Activated T-cell treated with anti-CD3 and anti-CD28 coated beads, Interleukin-2, amount 50 U/mL, for 72 hours (primary cell): Measurements from ENCODE around the gene BRK1. TPM values are rescaled to one million over a fixed set of nuclear protein-coding genes. Genes with fewer than 3 reads are reported as not detected.
"Not testable (repeated sequence)": the region's sequence is repeated elsewhere in the genome, so short reads cannot be mapped to it uniquely, and the experiment has no call there.

Experiments
- ATAC-seq, 2 donors: fragments of 150-1000 bp; cut with Tn5 transposase; replicated peaks in 1 of 2; 2 replicates each; pipeline ENCODE4 v1.10.0; 2021; ENCODE audit warnings: moderate library complexity in 2 of 2, mild to moderate bottlenecking in 1 of 2
- DNase-seq, 2 donors: peaks; one replicate each; pipeline ENCODE4 v3.0.0; 2021 to 2022; ENCODE audit warnings: mixed read lengths in 1 of 2
- H3K27ac Mint-ChIP-seq: one replicate; pipeline ENCODE4 v1.8.0; 2022; ENCODE audit warnings: mild to moderate bottlenecking, moderate library complexity, mixed read lengths
- H3K27me3 Mint-ChIP-seq: one replicate; pipeline ENCODE4 v1.8.0; 2022; ENCODE audit warnings: low read depth, mixed read lengths
- H3K36me3 Mint-ChIP-seq, 2 donors: one replicate each; pipeline ENCODE4 v1.8.0; 2022; ENCODE audit warnings: mixed read lengths in 2 of 2, mild to moderate bottlenecking in 1 of 2; ENCODE audit not compliant: insufficient read depth in 2 of 2
- H3K4me1 Mint-ChIP-seq: one replicate; pipeline ENCODE4 v1.8.0; 2022; ENCODE audit warnings: low read depth, mixed read lengths
- H3K4me3 Mint-ChIP-seq, 2 donors: one replicate each; pipeline ENCODE4 v1.8.0; 2022; ENCODE audit warnings: mild to moderate bottlenecking in 2 of 2, mixed read lengths in 2 of 2, moderate library complexity in 2 of 2
- H3K9me3 Mint-ChIP-seq, 2 donors: one replicate each; pipeline ENCODE4 v1.8.0; 2022; ENCODE audit warnings: mixed read lengths in 2 of 2
- total RNA-seq, 2 donors: library from RNA; stranded (reverse); gene quantifications; one replicate each; pipeline ENCODE4 v1.2.3, GENCODE V29; 2022

BRK1 gene
- total RNA-seq, result 10 to 100 TPM; 89.0 to 89.3 TPM

DNA sequence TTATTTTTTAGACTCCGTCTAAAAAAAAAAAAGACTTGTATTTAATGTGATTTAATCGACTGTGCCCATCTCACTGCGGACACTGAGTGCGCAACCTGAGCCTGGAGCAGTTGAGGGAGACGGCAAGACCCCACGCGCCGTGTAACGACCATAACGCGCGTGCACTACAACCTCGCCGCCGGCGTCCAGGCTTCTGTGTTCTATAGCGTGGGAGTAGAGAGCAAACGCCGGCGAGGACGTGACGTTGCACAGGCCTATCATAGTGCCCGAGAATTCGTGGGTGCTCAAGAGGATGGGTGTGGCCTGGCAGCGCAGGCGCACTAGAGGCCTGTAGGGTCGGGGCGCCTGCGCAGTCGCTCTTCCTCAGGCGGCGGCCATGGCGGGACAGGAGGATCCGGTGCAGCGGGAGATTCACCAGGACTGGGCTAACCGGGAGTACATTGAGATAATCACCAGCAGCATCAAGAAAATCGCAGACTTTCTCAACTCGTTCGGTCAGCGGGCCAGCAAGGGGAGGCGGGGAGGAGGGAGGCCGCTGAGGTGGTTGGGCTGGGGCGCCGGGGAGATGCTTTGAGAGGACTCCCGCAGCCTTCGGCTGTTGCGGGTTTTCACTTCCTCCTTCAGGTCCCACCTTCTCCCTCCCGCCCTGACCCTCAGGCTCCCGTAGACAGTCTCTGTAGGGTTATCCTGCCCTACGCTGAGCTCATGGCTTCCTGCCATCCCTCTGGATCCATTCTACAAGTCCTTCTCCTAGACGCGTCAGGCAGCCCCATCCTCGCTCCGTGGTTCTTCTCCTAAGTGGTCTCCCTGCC is at the start of gene BRK1:
TSS of gene BRK1 (plus strand) at position 350 of the 812 bp plus-strand sequence. CDS start at position 377, 27 bp downstream.
- H3K9me3 Mint-ChIP-seq, result no peaks in the 10 kb centered on the region
- H3K4me1 Mint-ChIP-seq, result peaks cover 36% of the 10 kb centered on the region
- DNase-seq, result peak; percentile 92 to 95
- H3K27me3 Mint-ChIP-seq, result no peaks in the 10 kb centered on the region
- H3K4me3 Mint-ChIP-seq, result peak within 1 kb of the TSS; percentile 89 to 95
- peak within 1 kb of the TSS; percentile 96 for H3K27ac Mint-ChIP-seq
- peak; percentile 98 to 99 for ATAC-seq
- H3K36me3 Mint-ChIP-seq, result peaks cover 3 to 7% of the 10 kb centered on the region in 2 donors

DNA sequence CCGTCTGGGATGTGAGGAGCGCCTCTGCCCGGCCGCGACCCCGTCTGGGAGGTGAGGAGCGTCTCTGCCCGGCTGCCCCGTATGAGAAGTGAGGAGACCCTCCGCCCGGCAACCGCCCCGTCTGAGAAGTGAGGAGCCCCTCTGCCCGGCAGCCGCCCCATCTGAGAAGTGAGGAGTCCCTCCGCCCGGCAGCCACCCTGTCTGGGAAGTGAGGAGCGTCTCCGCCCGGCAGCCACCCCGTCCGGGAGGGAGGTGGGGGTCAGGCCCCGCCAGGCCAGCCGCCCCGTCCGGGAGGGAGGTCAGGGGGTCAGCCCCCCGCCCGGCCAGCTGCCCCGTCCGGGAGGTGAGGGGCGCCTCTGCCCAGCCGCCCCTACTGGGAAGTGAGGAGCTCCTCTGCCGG is 45.4 kb upstream of the BRK1 start:
- not testable (repeated sequence) for H3K9me3 Mint-ChIP-seq, H3K4me3 Mint-ChIP-seq, H3K4me1 Mint-ChIP-seq, H3K27me3 Mint-ChIP-seq, H3K27ac Mint-ChIP-seq, DNase-seq, ATAC-seq
- peaks cover 18 to 41% of the 10 kb centered on the region in 2 donors for H3K36me3 Mint-ChIP-seq

- Mint-ChIP-seq H3K27ac (no peak overlapping the region), H3K4me3 (no peak overlapping the region), H3K9me3 (no peaks in the 10 kb centered on the region), H3K36me3 (peaks cover 1 to 16% of the 10 kb centered on the region in 2 donors), H3K27me3 (no peaks in the 10 kb centered on the region), H3K4me1 (no peaks in the 10 kb centered on the region)
- ATAC-seq (no peak), DNase-seq (no peak)
Measured at GRCh38 chr3:10074666-10075065, 40.8 kb upstream of the BRK1 start.

DNA sequence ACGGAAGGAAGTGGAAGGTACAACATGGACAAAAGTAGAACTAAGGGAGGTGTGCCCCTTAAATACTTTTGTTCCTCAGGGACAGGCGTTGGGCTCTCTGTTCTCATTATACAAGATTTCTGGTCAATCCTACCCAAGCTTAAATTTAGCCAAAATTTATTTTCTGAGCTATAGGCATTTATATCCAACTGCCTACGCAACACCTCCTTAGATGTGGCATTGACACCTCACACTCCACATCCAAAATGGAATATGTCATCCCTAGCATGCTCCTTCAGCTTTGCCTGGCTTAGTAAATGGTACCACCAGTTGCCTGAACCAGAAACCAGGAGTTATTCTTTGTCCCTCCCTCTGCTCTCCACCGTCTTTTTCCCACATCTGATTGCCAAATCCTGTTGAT is 33.6 kb upstream of the BRK1 start:
- ATAC-seq, result no peak
- no peak for DNase-seq
- Mint-ChIP-seq H3K27ac (no peak overlapping the region), H3K4me3 (no peak overlapping the region), H3K4me1 (no peaks in the 10 kb centered on the region), H3K27me3 (no peaks in the 10 kb centered on the region), H3K36me3 (peaks cover 8 to 36% of the 10 kb centered on the region in 2 donors), H3K9me3 (no peaks in the 10 kb centered on the region)

- Mint-ChIP-seq H3K27me3 (no peaks in the 10 kb centered on the region), H3K9me3 (no peaks in the 10 kb centered on the region), H3K4me1 (no peaks in the 10 kb centered on the region), H3K36me3 (peaks cover 14 to 51% of the 10 kb centered on the region in 2 donors), H3K4me3 (no peak overlapping the region), H3K27ac (no peak overlapping the region)
- no peak for DNase-seq
- no peak for ATAC-seq
Measured at GRCh38 chr3:10085738-10086137, 29.7 kb upstream of the BRK1 start.

GRCh38 chr3:10088256-10088655 is 27.2 kb upstream of the BRK1 start:
- H3K27ac Mint-ChIP-seq, result no peak overlapping the region
- peaks cover 12 to 45% of the 10 kb centered on the region in 2 donors for H3K36me3 Mint-ChIP-seq
- no peaks in the 10 kb centered on the region for H3K27me3 Mint-ChIP-seq
- no peaks in the 10 kb centered on the region for H3K4me1 Mint-ChIP-seq
- no peaks in the 10 kb centered on the region for H3K9me3 Mint-ChIP-seq
- H3K4me3 Mint-ChIP-seq, result no peak overlapping the region
- ATAC-seq, result no peak
- no peak for DNase-seq

DNA sequence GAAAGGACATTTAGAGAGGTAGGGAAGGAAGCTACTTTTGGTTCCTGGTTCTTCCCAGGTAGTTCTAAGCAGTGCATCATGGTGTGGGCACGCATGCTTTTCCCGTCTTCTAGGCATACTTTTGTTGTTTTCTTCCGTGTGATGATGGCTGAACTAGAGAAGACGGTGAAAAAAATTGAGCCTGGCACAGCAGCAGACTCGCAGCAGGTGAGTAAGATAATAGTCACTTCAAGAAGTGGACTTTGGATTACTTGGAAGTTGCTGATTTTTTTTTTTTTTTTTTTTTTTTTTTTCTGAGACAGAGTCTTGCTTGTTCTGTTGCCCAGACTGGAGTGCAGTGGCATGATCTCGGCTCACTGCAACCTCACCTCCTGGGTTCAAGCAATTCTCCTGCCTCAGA is 25.3 kb upstream of the BRK1 start:
- Mint-ChIP-seq H3K27me3 (no peaks in the 10 kb centered on the region), H3K9me3 (no peaks in the 10 kb centered on the region), H3K4me3 (no peak overlapping the region), H3K4me1 (no peaks in the 10 kb centered on the region), H3K27ac (no peak overlapping the region), H3K36me3 (peaks cover 11 to 43% of the 10 kb centered on the region in 2 donors)
- ATAC-seq (no peak), DNase-seq (no peak)

DNA sequence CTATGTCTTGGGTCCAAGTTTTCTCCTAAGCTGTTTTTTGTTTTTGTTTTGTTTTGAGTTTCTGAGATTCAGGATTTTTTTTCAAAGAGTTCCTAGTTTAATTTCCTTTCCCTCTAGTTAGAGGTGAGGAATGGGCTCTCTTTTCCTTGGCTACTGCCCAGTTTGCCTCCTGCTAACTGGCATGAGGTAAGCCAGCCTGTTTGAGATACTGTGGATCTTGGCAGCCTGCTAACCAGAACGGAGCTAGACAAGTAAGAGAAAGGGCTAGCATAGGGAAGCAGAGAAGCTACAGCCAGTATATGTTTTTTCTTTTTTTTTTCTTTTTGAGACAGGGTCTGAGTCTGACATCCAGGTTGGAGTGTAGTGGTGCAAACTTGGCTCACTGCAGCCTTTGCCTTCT is 24.7 kb upstream of the BRK1 start:
- not testable (repeated sequence) for H3K4me3 Mint-ChIP-seq, ATAC-seq, H3K4me1 Mint-ChIP-seq, H3K27me3 Mint-ChIP-seq, H3K27ac Mint-ChIP-seq, H3K9me3 Mint-ChIP-seq, DNase-seq
- peaks cover 11 to 43% of the 10 kb centered on the region in 2 donors for H3K36me3 Mint-ChIP-seq

- not testable (repeated sequence) for H3K9me3 Mint-ChIP-seq, H3K4me1 Mint-ChIP-seq, H3K27ac Mint-ChIP-seq, ATAC-seq, H3K4me3 Mint-ChIP-seq, H3K27me3 Mint-ChIP-seq, DNase-seq
- H3K36me3 Mint-ChIP-seq, result peaks cover 11 to 42% of the 10 kb centered on the region in 2 donors
Measured at GRCh38 chr3:10091387-10091786, 24.1 kb upstream of the BRK1 start.

- no peaks in the 10 kb centered on the region for H3K4me1 Mint-ChIP-seq
- no peaks in the 10 kb centered on the region for H3K9me3 Mint-ChIP-seq
- no peak for ATAC-seq
- H3K27me3 Mint-ChIP-seq, result no peaks in the 10 kb centered on the region
- no peak for DNase-seq
- H3K36me3 Mint-ChIP-seq, result peaks cover 9 to 40% of the 10 kb centered on the region in 2 donors
- H3K4me3 Mint-ChIP-seq, result no peak overlapping the region
- no peak overlapping the region for H3K27ac Mint-ChIP-seq
Measured at GRCh38 chr3:10093678-10094077, 21.8 kb upstream of the BRK1 start.

GRCh38 chr3:10099041-10099440 is 16.4 kb upstream of the BRK1 start:
- Mint-ChIP-seq H3K27me3 (no peaks in the 10 kb centered on the region), H3K9me3 (no peaks in the 10 kb centered on the region), H3K27ac (no peak overlapping the region), H3K4me1 (no peaks in the 10 kb centered on the region), H3K36me3 (peaks cover 1 to 31% of the 10 kb centered on the region in 2 donors), H3K4me3 (no peak overlapping the region)
- no peak for DNase-seq
- no peak for ATAC-seq

GRCh38 chr3:10106919-10107318 is 8.6 kb upstream of the BRK1 start:
- H3K36me3 Mint-ChIP-seq, result peaks cover 0 to 2% of the 10 kb centered on the region in 2 donors
- H3K4me1 Mint-ChIP-seq, result no peaks in the 10 kb centered on the region
- DNase-seq (no peak), ATAC-seq (no peak)
- no peaks in the 10 kb centered on the region for H3K9me3 Mint-ChIP-seq
- H3K4me3 Mint-ChIP-seq, result no peak overlapping the region
- H3K27me3 Mint-ChIP-seq, result no peaks in the 10 kb centered on the region
- no peak overlapping the region for H3K27ac Mint-ChIP-seq

- no peak within 1 kb of the TSS for H3K4me3 Mint-ChIP-seq
- no peak for DNase-seq
- no peak within 1 kb of the TSS for H3K27ac Mint-ChIP-seq
- H3K27me3 Mint-ChIP-seq, result no peaks in the 10 kb centered on the region
- ATAC-seq, result no peak
- no peaks in the 10 kb centered on the region for H3K36me3 Mint-ChIP-seq
- H3K9me3 Mint-ChIP-seq, result no peaks in the 10 kb centered on the region
- H3K4me1 Mint-ChIP-seq, result no peaks in the 10 kb centered on the region
Measured at GRCh38 chr3:10108091-10108490, 7.4 kb upstream of the BRK1 start, which contains the start of gene FANCD2OS. TSS of gene FANCD2OS (minus strand) at chr3:10108255. CDS start at chr3:10104774, 3,481 bp downstream.

- Mint-ChIP-seq H3K4me1 (peaks cover 40% of the 10 kb centered on the region), H3K4me3 (peak overlapping the region; percentile 89 to 95), H3K36me3 (peaks cover 9 to 10% of the 10 kb centered on the region in 2 donors), H3K27ac (peak overlapping the region; percentile 96), H3K9me3 (no peaks in the 10 kb centered on the region), H3K27me3 (no peaks in the 10 kb centered on the region)
- peak in 1 of 2 donors; percentile 25 for ATAC-seq
- DNase-seq, result no peak
Measured at GRCh38 chr3:10116138-10116460, 624 bp downstream of the BRK1 start.
